Spleen (tissue), 11 donors: ENCODE results near the gene RBFOX1. TPM values are rescaled to one million over a fixed set of nuclear protein-coding genes. Genes with fewer than 3 reads are reported as not detected.

Experiments
- DNase-seq: peaks from one replicate; pipeline ENCODE4 v3.0.0-alpha.2; 2020
- H3K27ac ChIP-seq, 8 donors: fragments of 200-600 bp; sonication (generic) in 7 of 8; 1 replicate in 4 of 8; 2 replicates in 4 of 8; pipeline versions ENCODE4 v1.5.0 to v1.8.0; 2016 to 2021; ENCODE audit warnings: inconsistent platforms in 4 of 8, mild to moderate bottlenecking in 4 of 8, moderate library complexity in 1 of 8
- H3K27me3 ChIP-seq, 7 donors: fragments of 200-600 bp; sonication (generic) in 6 of 7; replicated peaks in 1 of 7; 1 replicate in 4 of 7; 2 replicates in 3 of 7; pipeline versions ENCODE4 v1.5.0 to v1.8.0; 2016 to 2021; ENCODE audit warnings: inconsistent platforms in 3 of 7, mild to moderate bottlenecking in 1 of 7
- H3K36me3 ChIP-seq, 6 donors: fragments of 200-600 bp; sonication (generic) in 5 of 6; 1 replicate in 4 of 6; 2 replicates in 2 of 6; pipeline versions ENCODE4 v1.5.0 to v1.8.0; 2016 to 2021; ENCODE audit warnings: inconsistent platforms in 2 of 6
- H3K4me1 ChIP-seq, 6 donors: fragments of 200-600 bp; sonication (generic) in 5 of 6; 1 replicate in 3 of 6; 2 replicates in 3 of 6; pipeline versions ENCODE4 v1.5.0 to v1.8.0; 2016 to 2021; ENCODE audit warnings: inconsistent platforms in 3 of 6
- H3K4me3 ChIP-seq, 8 donors: fragments of 200-600 bp; sonication (generic) in 7 of 8; 1 replicate in 4 of 8; 2 replicates in 4 of 8; pipeline versions ENCODE4 v1.5.0 to v1.8.0; 2016 to 2021; ENCODE audit warnings: inconsistent platforms in 4 of 8, mild to moderate bottlenecking in 4 of 8, moderate library complexity in 2 of 8
- H3K9me3 ChIP-seq, 8 donors: fragments of 200-600 bp; sonication (generic) in 7 of 8; 1 replicate in 4 of 8; 2 replicates in 4 of 8; pipeline versions ENCODE4 v1.5.0 to v1.8.0; 2016 to 2021; ENCODE audit warnings: inconsistent platforms in 4 of 8
- POLR2A ChIP-seq, 3 donors: fragments of 450-650 bp; IDR thresholded peaks; one replicate each; pipeline ENCODE4 v1.5.1; 2017; ENCODE audit warnings: antibody characterized with exemption in 3 of 3, mild to moderate bottlenecking in 1 of 3
- POLR2AphosphoS5 ChIP-seq, 3 donors: sonication (generic); formaldehyde crosslinking; IDR thresholded peaks; one replicate each; pipeline ENCODE4 v1.5.1; 2017; ENCODE audit warnings: antibody characterized with exemption in 3 of 3
- WGBS, 5 donors: extraction: QIAGEN DNeasy Blood & Tissue Kit in 3 of 5; methylation state at CpG; one replicate each; pipeline versions ENCODE4 v1.1.5 to v1.1.7; 2013 to 2018; 5-methylcytosine and 5-hydroxymethylcytosine counted together
- intact Hi-C: fragments of 100-400 bp; cut with DNase I; formaldehyde crosslinking; loops from one replicate; pipeline ENCODE4 v1.15.0; 2023; ENCODE audit warnings: low total_unique reads
- polyA plus RNA-seq, 3 donors: library from polyadenylated mRNA; stranded (reverse); fragments of 200-250 nt; gene quantifications; one replicate each; pipeline ENCODE4 v1.2.1, GENCODE V29; 2013
- total RNA-seq, 7 donors: library from RNA; depleted of rRNA in 3 of 7; stranded (reverse); fragments of >200 nt in 3 of 7; fragmentation: NEBNext Ultra II Directional in 4 of 7; extraction: Animal tissue kit (Norgen Biotek cat#: 25700) in 4 of 7; gene quantifications; one replicate each; pipeline versions ENCODE4 v1.1.0 to v1.2.1, GENCODE V29; 2016 to 2021
- TF ChIP-seq, protein P1 (sequence below), 11 experiments: fragments of 200-600 bp in 7 of 11; fragments of 450-650 bp in 4 of 11; sonication (generic) in 4 of 11; IDR thresholded peaks in 8 of 11; conservative IDR thresholded peaks in 3 of 11; 1 replicate in 7 of 11; 2 replicates in 4 of 11; pipeline versions ENCODE4 v1.4.0 to v1.8.0; 2016 to 2021; ENCODE audit warnings: antibody characterized with exemption in 11 of 11, inconsistent platforms in 4 of 11, mild to moderate bottlenecking in 1 of 11
- donor health status: healthy with polysubstance abuse.
- donor health status: DM: no; HTN: no; CAD: no; lungs with moderate emphysema.
- donor health status: DM: no; HTN: no; CAD: no.
- donor health status: Bipolar disorder and iron deficiency.
- donor health status: healthy.
- donor health status: DM: no; HTN: no; CAD: no.
- donor health status: DM: yes; HTN: yes; CAD: no.

The RBFOX1 gene
- total and polyA plus RNA-seq, 10 donors = 0.07 to 0.13 TPM; not detected in 8

DNA sequence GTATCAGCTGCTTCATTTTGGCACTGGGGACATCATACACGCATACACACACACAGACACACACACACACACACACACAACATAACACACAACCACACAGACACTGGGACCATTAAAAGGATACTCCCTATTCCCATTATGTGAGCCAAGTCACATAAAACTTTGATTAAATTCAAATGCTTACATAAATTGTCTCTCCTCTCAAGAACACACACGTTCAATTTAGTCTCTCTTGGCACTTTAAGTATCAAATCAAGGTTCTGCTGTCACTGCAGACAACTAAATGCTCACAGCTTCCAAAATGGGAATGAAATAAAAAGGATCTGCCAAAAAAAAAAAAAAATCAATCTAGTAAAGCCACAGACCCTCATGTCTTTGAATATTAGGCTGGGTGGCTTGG lies 184.9 kb downstream of the RBFOX1 start:
- Histone ChIP-seq H3K27ac (no peak overlapping the region), H3K4me3 (no peak overlapping the region), H3K9me3 (peaks cover 0 to 37% (median 8%) of the 10 kb centered on the region in 8 donors), H3K27me3 (no peaks in the 10 kb centered on the region), H3K36me3 (no peaks in the 10 kb centered on the region), H3K4me1 (no peaks in the 10 kb centered on the region)
- WGBS, 5 donors = 62 to 86% (median 73%) methylated on average over 2 of the region's 2 CpGs
- no peak for DNase-seq
- TF ChIP-seq POLR2AphosphoS5 (IDR thresholded peaks at IDR 0.05) = no peak
- TF ChIP-seq, protein P1, sequence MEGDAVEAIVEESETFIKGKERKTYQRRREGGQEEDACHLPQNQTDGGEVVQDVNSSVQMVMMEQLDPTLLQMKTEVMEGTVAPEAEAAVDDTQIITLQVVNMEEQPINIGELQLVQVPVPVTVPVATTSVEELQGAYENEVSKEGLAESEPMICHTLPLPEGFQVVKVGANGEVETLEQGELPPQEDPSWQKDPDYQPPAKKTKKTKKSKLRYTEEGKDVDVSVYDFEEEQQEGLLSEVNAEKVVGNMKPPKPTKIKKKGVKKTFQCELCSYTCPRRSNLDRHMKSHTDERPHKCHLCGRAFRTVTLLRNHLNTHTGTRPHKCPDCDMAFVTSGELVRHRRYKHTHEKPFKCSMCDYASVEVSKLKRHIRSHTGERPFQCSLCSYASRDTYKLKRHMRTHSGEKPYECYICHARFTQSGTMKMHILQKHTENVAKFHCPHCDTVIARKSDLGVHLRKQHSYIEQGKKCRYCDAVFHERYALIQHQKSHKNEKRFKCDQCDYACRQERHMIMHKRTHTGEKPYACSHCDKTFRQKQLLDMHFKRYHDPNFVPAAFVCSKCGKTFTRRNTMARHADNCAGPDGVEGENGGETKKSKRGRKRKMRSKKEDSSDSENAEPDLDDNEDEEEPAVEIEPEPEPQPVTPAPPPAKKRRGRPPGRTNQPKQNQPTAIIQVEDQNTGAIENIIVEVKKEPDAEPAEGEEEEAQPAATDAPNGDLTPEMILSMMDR (IDR thresholded peaks at IDR 0.05 in 8 of 11, conservative IDR thresholded peaks at IDR 0.05 in 3 of 11) = no peak
- TF ChIP-seq POLR2A (IDR thresholded peaks at IDR 0.05) = no peak
- intact Hi-C loops = no loop called here

DNA sequence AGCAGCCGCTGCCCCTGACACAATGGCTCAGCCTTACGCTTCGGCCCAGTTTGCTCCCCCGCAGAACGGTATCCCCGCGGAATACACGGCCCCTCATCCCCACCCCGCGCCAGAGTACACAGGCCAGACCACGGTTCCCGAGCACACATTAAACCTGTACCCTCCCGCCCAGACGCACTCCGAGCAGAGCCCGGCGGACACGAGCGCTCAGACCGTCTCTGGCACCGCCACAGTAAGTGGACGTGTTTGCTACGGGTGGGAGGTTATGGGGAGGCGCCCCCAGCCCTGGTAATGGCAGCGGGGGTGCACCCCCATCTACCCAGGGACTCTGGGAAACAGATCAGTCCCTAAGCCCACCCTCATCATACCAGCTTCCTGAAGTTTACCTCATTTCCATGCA lies 185.5 kb downstream of the RBFOX1 start:
- Histone ChIP-seq H3K36me3 (no peaks in the 10 kb centered on the region), H3K27me3 (no peaks in the 10 kb centered on the region), H3K9me3 (peaks cover 0 to 33% (median 7%) of the 10 kb centered on the region in 8 donors), H3K27ac (no peak overlapping the region), H3K4me3 (no peak overlapping the region), H3K4me1 (no peaks in the 10 kb centered on the region)
- intact Hi-C loops = no loop called here
- TF ChIP-seq, protein P1 (IDR thresholded peaks at IDR 0.05 in 8 of 11, conservative IDR thresholded peaks at IDR 0.05 in 3 of 11) = no peak
- TF ChIP-seq POLR2A (IDR thresholded peaks at IDR 0.05) (no peak), POLR2AphosphoS5 (IDR thresholded peaks at IDR 0.05) (no peak)
- DNase-seq = no peak
- 92 to 96% (median 95%) methylated on average over 25 of the region's 25 CpGs for WGBS, 5 donors

DNA sequence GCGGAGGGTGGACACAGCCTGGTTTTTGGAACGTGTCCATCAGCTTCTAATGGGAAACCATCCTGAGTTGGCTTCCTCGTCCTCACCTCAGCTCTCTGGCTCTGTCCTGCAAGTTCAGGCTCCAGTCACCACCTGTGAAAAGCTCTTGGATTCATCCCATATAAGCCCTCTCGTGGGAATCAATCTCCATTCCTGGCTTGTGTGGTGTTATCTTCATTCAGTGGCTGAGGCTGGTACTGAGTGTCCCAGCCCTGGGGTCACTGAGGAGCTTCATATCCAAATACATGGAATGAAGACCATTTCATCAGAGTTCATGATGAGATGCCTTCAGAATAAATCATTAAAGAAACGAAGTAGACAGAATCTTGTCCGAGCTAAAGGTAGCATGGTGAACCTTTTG lies 189.2 kb downstream of the RBFOX1 start:
- Histone ChIP-seq H3K4me3 (no peak overlapping the region), H3K36me3 (no peaks in the 10 kb centered on the region), H3K27ac (no peak overlapping the region), H3K9me3 (peaks cover 0 to 33% (median 5%) of the 10 kb centered on the region in 8 donors), H3K4me1 (no peaks in the 10 kb centered on the region), H3K27me3 (no peaks in the 10 kb centered on the region)
- intact Hi-C loops = no loop called here
- no peak for TF ChIP-seq POLR2AphosphoS5 (IDR thresholded peaks at IDR 0.05)
- TF ChIP-seq POLR2A (IDR thresholded peaks at IDR 0.05) = no peak
- TF ChIP-seq, protein P1 (IDR thresholded peaks at IDR 0.05 in 8 of 11, conservative IDR thresholded peaks at IDR 0.05 in 3 of 11) = no peak
- no peak for DNase-seq
- 70 to 80% (median 71%) methylated on average over 6 of the region's 6 CpGs for WGBS, 5 donors

DNA sequence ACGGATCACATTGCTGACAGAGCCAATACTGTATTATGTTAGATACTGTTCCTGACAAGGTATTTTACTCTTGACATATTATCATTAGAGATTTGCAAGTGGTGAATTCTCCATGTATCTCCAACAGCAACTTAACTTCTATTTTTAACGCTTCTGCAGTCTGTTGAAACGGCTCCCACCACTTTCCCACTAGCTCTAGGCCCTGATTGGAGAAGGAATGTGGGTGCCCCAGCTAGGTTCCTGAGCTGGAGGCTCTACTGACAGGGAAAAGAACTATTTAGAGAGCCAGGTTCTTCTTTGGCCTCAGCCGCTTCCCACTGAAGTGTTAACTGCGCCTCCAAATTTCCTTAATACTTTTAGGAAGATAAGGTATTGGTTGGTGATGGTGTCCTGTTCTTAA lies 191.8 kb downstream of the RBFOX1 start:
- no peak for DNase-seq
- Histone ChIP-seq H3K36me3 (no peaks in the 10 kb centered on the region), H3K27me3 (no peaks in the 10 kb centered on the region), H3K9me3 (peaks cover 0 to 26% (median 4%) of the 10 kb centered on the region in 8 donors), H3K4me1 (no peaks in the 10 kb centered on the region), H3K4me3 (no peak overlapping the region), H3K27ac (no peak overlapping the region)
- intact Hi-C loops = no loop called here
- 51 to 59% (median 55%) methylated on average over 5 of the region's 5 CpGs for WGBS, 5 donors
- no peak for TF ChIP-seq POLR2A (IDR thresholded peaks at IDR 0.05)
- no peak for TF ChIP-seq POLR2AphosphoS5 (IDR thresholded peaks at IDR 0.05)
- TF ChIP-seq, protein P1 (IDR thresholded peaks at IDR 0.05 in 8 of 11, conservative IDR thresholded peaks at IDR 0.05 in 3 of 11) = no peak
